ENCODE results near the gene ZNF207. TPM values are rescaled to one million over a fixed set of nuclear protein-coding genes. Genes with fewer than 3 reads are reported as not detected.

Gene ZNF207
- total and polyA plus RNA-seq, 4 donors, result 38.3 to 142 (median 56.8) TPM

GRCh38 chr17:32342603-32343325, 7.2 kb upstream of the ZNF207 start (continued):
- no peak for TF ChIP-seq REST (IDR thresholded peaks at IDR 0.05)
- no peak for TF ChIP-seq FOXA1 (IDR thresholded peaks at IDR 0.05)
- no peak for TF ChIP-seq GABPA (IDR thresholded peaks at IDR 0.05 in 1 of 2, conservative IDR thresholded peaks at IDR 0.05 in 1 of 2)
- no peak for TF ChIP-seq ATF3 (IDR thresholded peaks at IDR 0.05)
- TF ChIP-seq RXRA (IDR thresholded peaks at IDR 0.05), result no peak
- no peak for TF ChIP-seq CTCF (IDR thresholded peaks at IDR 0.05; ENCODE audit: low read depth, low read length, missing input control)

- TF ChIP-seq YY1 (IDR thresholded peaks at IDR 0.05) (no peak), ZBTB33 (IDR thresholded peaks at IDR 0.05) (no peak), SP1 (IDR thresholded peaks at IDR 0.05) (no peak)
- Histone ChIP-seq H3K9me3 (ENCODE audit: control insufficient read depth in 4 of 4, low read length in 3 of 4) (no peaks in the 10 kb centered on the region), H3K9ac (ENCODE audit: low read depth in 1 of 2, low read length in 2 of 2) (no peak overlapping the region), H3K27ac (ENCODE audit: low read depth in 1 of 2, low read length in 2 of 2) (no peak overlapping the region), H3K27me3 (ENCODE audit: control insufficient read depth in 4 of 4, insufficient read depth in 4 of 4, low read length in 3 of 4) (no peaks in the 10 kb centered on the region), H3K36me3 (ENCODE audit: control insufficient read depth in 4 of 4, insufficient read depth in 3 of 4, low read depth in 1 of 4, low read length in 3 of 4) (no peaks in the 10 kb centered on the region), H3K4me1 (ENCODE audit: control insufficient read depth in 4 of 4, insufficient read depth in 4 of 4, low read length in 3 of 4) (peaks cover 5 to 14% (median 7%) of the 10 kb centered on the region in 4 donors), H3K4me3 (ENCODE audit: low read depth in 1 of 3, low read length in 3 of 3) (no peak overlapping the region)
- WGBS, result 92% methylated on average over 11 of the region's 11 CpGs
- DNase-seq (ENCODE audit: low spot score), result peak; percentile 48
Observed at GRCh38 chr17:32345951-32346600, 3.9 kb upstream of the ZNF207 start.

- Histone ChIP-seq H3K9me3 (ENCODE audit: control insufficient read depth in 4 of 4, low read length in 3 of 4) (no peaks in the 10 kb centered on the region), H3K27ac (ENCODE audit: low read depth in 1 of 2, low read length in 2 of 2) (no peak overlapping the region), H3K9ac (ENCODE audit: low read depth in 1 of 2, low read length in 2 of 2) (no peak overlapping the region), H3K36me3 (ENCODE audit: control insufficient read depth in 4 of 4, insufficient read depth in 3 of 4, low read depth in 1 of 4, low read length in 3 of 4) (peaks cover 0 to 7% (median 2%) of the 10 kb centered on the region in 4 donors), H3K4me3 (ENCODE audit: low read depth in 1 of 3, low read length in 3 of 3) (no peak overlapping the region), H3K27me3 (ENCODE audit: control insufficient read depth in 4 of 4, insufficient read depth in 4 of 4, low read length in 3 of 4) (no peaks in the 10 kb centered on the region), H3K4me1 (ENCODE audit: control insufficient read depth in 4 of 4, insufficient read depth in 4 of 4, low read length in 3 of 4) (peaks cover 7 to 17% (median 12%) of the 10 kb centered on the region in 4 donors)
- 97% methylated on average over 2 of the region's 2 CpGs for WGBS
- TF ChIP-seq SP1 (IDR thresholded peaks at IDR 0.05), result peak; percentile 21
- no peak for TF ChIP-seq FOXA1 (IDR thresholded peaks at IDR 0.05)
- peak; percentile 61 for TF ChIP-seq HNF4G (IDR thresholded peaks at IDR 0.05)
- TF ChIP-seq HNF4A (conservative IDR thresholded peaks at IDR 0.05), result peak; percentile 87 to 92
- no peak for TF ChIP-seq RAD21 (IDR thresholded peaks at IDR 0.05)
- TF ChIP-seq RXRA (IDR thresholded peaks at IDR 0.05), result peak; percentile 24 to 31
- peak; percentile 50 for DNase-seq (ENCODE audit: low spot score)
Observed at GRCh38 chr17:32348483-32348800, 1.5 kb upstream of the ZNF207 start.
